Measurements from ENCODE around the gene OPA3. TPM values are rescaled to one million over a fixed set of nuclear protein-coding genes. Genes with fewer than 3 reads are reported as not detected.

The OPA3 gene
- total and polyA plus RNA-seq, 10 of the 15 experiments (the other 5 are each of a cell fraction or from before 2014, with no cell fraction given), result 2.2 to 24.3 (median 13.3) TPM

DNA sequence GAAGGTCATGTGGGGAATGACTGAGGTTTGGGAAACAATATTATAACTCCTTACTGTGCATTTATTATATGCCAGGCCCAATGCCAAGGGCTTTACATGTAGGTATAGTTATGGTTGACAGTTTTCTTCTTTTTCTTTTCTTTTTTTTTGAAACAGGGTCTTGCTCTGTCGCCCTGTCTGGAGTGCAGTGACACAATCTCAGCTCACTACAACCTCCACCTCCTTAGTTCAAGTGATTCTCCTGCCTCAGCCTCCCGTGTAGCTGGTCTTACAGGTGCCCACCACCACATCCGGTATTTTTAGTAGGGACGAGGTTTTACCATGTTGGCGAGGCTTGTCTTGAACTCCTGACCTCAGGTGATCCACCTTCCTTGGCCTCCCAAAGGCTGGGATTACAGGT is 101.6 kb downstream of the OPA3 start (continued):
- TF ChIP-seq, protein P1, sequence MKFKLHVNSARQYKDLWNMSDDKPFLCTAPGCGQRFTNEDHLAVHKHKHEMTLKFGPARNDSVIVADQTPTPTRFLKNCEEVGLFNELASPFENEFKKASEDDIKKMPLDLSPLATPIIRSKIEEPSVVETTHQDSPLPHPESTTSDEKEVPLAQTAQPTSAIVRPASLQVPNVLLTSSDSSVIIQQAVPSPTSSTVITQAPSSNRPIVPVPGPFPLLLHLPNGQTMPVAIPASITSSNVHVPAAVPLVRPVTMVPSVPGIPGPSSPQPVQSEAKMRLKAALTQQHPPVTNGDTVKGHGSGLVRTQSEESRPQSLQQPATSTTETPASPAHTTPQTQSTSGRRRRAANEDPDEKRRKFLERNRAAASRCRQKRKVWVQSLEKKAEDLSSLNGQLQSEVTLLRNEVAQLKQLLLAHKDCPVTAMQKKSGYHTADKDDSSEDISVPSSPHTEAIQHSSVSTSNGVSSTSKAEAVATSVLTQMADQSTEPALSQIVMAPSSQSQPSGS (IDR thresholded peaks at IDR 0.05; ENCODE audit: low read length), result no peak
- TF ChIP-seq, protein P2, sequence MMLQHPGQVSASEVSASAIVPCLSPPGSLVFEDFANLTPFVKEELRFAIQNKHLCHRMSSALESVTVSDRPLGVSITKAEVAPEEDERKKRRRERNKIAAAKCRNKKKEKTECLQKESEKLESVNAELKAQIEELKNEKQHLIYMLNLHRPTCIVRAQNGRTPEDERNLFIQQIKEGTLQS (IDR thresholded peaks at IDR 0.05; ENCODE audit: borderline replicate concordance, extremely low read depth, low read depth, low read length), result no peak
- TF ChIP-seq NFXL1 (IDR thresholded peaks at IDR 0.05; ENCODE audit: borderline replicate concordance) (no peak), EED (IDR thresholded peaks at IDR 0.05; ENCODE audit: low read depth) (no peak), BRCA1 (IDR thresholded peaks at IDR 0.05; ENCODE audit: low read depth, low read length) (no peak), RELA (IDR thresholded peaks at IDR 0.05; ENCODE audit: borderline replicate concordance, partially characterized antibody) (no peak), ESRRA (IDR thresholded peaks at IDR 0.05; ENCODE audit: low read length) (no peak), LARP7 (IDR thresholded peaks at IDR 0.05) (no peak), ZNF207 (IDR thresholded peaks at IDR 0.05; ENCODE audit: borderline replicate concordance) (no peak), FOXK2 (IDR thresholded peaks at IDR 0.05) (no peak), TAF1 (IDR thresholded peaks at IDR 0.05; ENCODE audit: borderline replicate concordance, low read depth, low read length) (no peak)
- TF ChIP-seq, protein P3, sequence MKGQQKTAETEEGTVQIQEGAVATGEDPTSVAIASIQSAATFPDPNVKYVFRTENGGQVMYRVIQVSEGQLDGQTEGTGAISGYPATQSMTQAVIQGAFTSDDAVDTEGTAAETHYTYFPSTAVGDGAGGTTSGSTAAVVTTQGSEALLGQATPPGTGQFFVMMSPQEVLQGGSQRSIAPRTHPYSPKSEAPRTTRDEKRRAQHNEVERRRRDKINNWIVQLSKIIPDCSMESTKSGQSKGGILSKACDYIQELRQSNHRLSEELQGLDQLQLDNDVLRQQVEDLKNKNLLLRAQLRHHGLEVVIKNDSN (IDR thresholded peaks at IDR 0.05; ENCODE audit: borderline replicate concordance, extremely low read length, insufficient read depth, low read depth, low read length), result no peak
- TF ChIP-seq, protein P4, sequence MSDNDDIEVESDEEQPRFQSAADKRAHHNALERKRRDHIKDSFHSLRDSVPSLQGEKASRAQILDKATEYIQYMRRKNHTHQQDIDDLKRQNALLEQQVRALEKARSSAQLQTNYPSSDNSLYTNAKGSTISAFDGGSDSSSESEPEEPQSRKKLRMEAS (IDR thresholded peaks at IDR 0.05; ENCODE audit: low read depth, low read length), result no peak
- TF ChIP-seq, protein P5, sequence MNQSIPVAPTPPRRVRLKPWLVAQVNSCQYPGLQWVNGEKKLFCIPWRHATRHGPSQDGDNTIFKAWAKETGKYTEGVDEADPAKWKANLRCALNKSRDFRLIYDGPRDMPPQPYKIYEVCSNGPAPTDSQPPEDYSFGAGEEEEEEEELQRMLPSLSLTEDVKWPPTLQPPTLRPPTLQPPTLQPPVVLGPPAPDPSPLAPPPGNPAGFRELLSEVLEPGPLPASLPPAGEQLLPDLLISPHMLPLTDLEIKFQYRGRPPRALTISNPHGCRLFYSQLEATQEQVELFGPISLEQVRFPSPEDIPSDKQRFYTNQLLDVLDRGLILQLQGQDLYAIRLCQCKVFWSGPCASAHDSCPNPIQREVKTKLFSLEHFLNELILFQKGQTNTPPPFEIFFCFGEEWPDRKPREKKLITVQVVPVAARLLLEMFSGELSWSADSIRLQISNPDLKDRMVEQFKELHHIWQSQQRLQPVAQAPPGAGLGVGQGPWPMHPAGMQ (IDR thresholded peaks at IDR 0.05; ENCODE audit: borderline replicate concordance), result no peak
- TF ChIP-seq, protein P6, sequence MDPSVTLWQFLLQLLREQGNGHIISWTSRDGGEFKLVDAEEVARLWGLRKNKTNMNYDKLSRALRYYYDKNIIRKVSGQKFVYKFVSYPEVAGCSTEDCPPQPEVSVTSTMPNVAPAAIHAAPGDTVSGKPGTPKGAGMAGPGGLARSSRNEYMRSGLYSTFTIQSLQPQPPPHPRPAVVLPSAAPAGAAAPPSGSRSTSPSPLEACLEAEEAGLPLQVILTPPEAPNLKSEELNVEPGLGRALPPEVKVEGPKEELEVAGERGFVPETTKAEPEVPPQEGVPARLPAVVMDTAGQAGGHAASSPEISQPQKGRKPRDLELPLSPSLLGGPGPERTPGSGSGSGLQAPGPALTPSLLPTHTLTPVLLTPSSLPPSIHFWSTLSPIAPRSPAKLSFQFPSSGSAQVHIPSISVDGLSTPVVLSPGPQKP (IDR thresholded peaks at IDR 0.05; ENCODE audit: low read depth, low read length), result no peak

Measured in GM12878 (cell line).